Endothelial cell of umbilical vein (primary cell): ENCODE data around the gene ZP1.

Experiments
- EZH2 ChIP-seq: IDR thresholded peaks from 2 replicates; pipeline ENCODE4 v1.6.1; 2012; ENCODE audit warnings: borderline replicate concordance, low read depth, mild to moderate bottlenecking, moderate library complexity, low read length, inconsistent platforms; ENCODE audit not compliant: severe bottlenecking
- FOS ChIP-seq: IDR thresholded peaks from 2 replicates; pipeline ENCODE4 v1.6.1; 2011; ENCODE audit warnings: mild to moderate bottlenecking, low read length, moderate library complexity, borderline replicate concordance; ENCODE audit not compliant: insufficient read depth
- JUN ChIP-seq: IDR thresholded peaks from 2 replicates; pipeline ENCODE4 v1.6.1; 2011; ENCODE audit warnings: borderline replicate concordance, low read depth; ENCODE audit not compliant: insufficient read length, insufficient read depth
- MYC ChIP-seq: IDR thresholded peaks from one replicate; pipeline ENCODE4 v1.6.1; 2011; ENCODE audit warnings: mild to moderate bottlenecking, low read depth, low read length
- POLR2A ChIP-seq: IDR thresholded peaks from 2 replicates; pipeline ENCODE4 v1.6.1; 2012; ENCODE audit warnings: low read depth, mild to moderate bottlenecking, control low read depth, low read length
- POLR2AphosphoS5 ChIP-seq: IDR thresholded peaks from 2 replicates; pipeline ENCODE4 v1.6.1; 2012; ENCODE audit warnings: low read depth, mild to moderate bottlenecking, control low read depth, low read length, moderate library complexity; ENCODE audit not compliant: insufficient read depth
- TF ChIP-seq, protein P1 (sequence below), 2 donors: IDR thresholded peaks; 1 replicate in 1 of 2; 2 replicates in 1 of 2; pipeline ENCODE4 v1.5.1; 2011; ENCODE audit warnings: low read length in 2 of 2, mild to moderate bottlenecking in 2 of 2, moderate library complexity in 2 of 2, control low read depth in 1 of 2, inconsistent platforms in 1 of 2, low read depth in 1 of 2; ENCODE audit not compliant: insufficient read depth in 1 of 2; ENCODE audit errors: extremely low read depth in 1 of 2
- TF ChIP-seq, protein P2 (sequence below): IDR thresholded peaks from 2 replicates; pipeline ENCODE4 v1.6.1; 2011; ENCODE audit not compliant: insufficient read depth, insufficient read length

DNA sequence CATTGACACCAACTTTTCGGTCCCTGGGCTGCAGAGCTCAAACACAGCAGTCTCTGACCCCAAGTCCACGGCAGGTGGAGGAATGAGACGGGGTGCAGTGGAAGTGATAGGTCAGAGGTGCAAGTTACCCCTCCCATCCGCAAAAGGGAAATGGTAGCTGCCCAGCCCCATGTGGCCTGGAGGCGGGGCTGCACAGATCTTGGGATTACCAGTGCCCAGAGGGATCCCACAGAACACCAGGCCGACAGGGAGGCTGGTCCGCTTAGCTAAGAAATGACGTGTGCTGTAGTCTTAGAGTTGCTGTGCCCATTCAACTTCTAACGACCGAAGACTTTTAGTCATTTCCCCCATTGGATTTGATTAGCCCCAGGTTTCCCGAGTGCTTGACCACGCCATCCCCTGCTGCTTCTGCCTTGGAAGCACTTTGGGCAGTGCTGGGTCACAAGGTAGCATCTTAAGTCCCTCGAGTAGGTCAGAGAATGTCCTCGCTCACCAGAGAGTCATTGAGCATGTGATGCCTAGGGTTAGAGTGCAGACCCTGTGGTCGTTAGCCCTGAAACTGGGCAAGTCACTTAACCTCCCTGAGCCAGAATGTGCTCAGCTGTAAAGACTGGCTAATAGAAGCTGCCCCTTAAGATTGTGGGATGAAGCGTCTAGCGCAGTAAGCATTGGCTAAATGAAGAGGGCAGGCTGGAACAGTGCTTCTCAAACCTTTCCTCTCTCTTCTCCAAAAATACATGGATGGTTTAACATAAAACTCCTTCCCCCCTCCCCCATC lies 15.8 kb upstream of the ZP1 start:
- TF ChIP-seq POLR2AphosphoS5, result no peak
- TF ChIP-seq, protein P1, sequence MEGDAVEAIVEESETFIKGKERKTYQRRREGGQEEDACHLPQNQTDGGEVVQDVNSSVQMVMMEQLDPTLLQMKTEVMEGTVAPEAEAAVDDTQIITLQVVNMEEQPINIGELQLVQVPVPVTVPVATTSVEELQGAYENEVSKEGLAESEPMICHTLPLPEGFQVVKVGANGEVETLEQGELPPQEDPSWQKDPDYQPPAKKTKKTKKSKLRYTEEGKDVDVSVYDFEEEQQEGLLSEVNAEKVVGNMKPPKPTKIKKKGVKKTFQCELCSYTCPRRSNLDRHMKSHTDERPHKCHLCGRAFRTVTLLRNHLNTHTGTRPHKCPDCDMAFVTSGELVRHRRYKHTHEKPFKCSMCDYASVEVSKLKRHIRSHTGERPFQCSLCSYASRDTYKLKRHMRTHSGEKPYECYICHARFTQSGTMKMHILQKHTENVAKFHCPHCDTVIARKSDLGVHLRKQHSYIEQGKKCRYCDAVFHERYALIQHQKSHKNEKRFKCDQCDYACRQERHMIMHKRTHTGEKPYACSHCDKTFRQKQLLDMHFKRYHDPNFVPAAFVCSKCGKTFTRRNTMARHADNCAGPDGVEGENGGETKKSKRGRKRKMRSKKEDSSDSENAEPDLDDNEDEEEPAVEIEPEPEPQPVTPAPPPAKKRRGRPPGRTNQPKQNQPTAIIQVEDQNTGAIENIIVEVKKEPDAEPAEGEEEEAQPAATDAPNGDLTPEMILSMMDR (IDR thresholded peaks at IDR 0.05; ENCODE audit: extremely low read depth in 1 of 2, insufficient read depth in 1 of 2, low read depth in 1 of 2, low read length in 2 of 2), result no peak
- TF ChIP-seq POLR2A, result no peak
- no peak for TF ChIP-seq EZH2
- TF ChIP-seq FOS, result no peak
- TF ChIP-seq, protein P2, sequence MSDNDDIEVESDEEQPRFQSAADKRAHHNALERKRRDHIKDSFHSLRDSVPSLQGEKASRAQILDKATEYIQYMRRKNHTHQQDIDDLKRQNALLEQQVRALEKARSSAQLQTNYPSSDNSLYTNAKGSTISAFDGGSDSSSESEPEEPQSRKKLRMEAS, result no peak
- no peak for TF ChIP-seq MYC
- TF ChIP-seq JUN, result no peak
